KMS-11 (cell line): ENCODE measurements around the gene KDM4B.
"Not testable (repeated sequence)": the region's sequence is repeated elsewhere in the genome, so short reads cannot be mapped to it uniquely, and the experiment has no call there.

Experiments used
- H2AFZ ChIP-seq: fragments of 200-600 bp; sonication (generic); 2 replicates; pipeline ENCODE4 v1.6.1; 2016; ENCODE audit warnings: antibody characterized with exemption, mixed run types, low read depth
- H3K27ac ChIP-seq: fragments of 200-600 bp; sonication (generic); 2 replicates; pipeline ENCODE4 v1.6.1; 2016; ENCODE audit warnings: mild to moderate bottlenecking, mixed run types
- H3K27me3 ChIP-seq: fragments of 200-600 bp; sonication (generic); 2 replicates; pipeline ENCODE4 v1.6.1; 2017; ENCODE audit warnings: mild to moderate bottlenecking, low read depth, mixed run types, moderate library complexity; ENCODE audit not compliant: insufficient read depth
- H3K36me3 ChIP-seq: fragments of 200-600 bp; sonication (generic); 2 replicates; pipeline ENCODE4 v1.6.1; 2017; ENCODE audit warnings: mild to moderate bottlenecking, mixed run types; ENCODE audit not compliant: insufficient read depth
- H3K4me1 ChIP-seq: fragments of 200-600 bp; sonication (generic); 2 replicates; pipeline ENCODE4 v1.6.1; 2016; ENCODE audit warnings: mild to moderate bottlenecking, low read depth, mixed run types; ENCODE audit not compliant: poor library complexity, severe bottlenecking
- H3K4me2 ChIP-seq: fragments of 200-600 bp; sonication (generic); 2 replicates; pipeline ENCODE4 v1.7.0; 2016; ENCODE audit warnings: mild to moderate bottlenecking, mixed run types
- H3K4me3 ChIP-seq: fragments of 200-600 bp; sonication (generic); IDR thresholded peaks from 2 replicates; pipeline ENCODE4 v1.6.1; 2017; ENCODE audit warnings: low read depth, low read length, mixed read lengths; ENCODE audit not compliant: insufficient read depth
- H3K79me2 ChIP-seq: fragments of 200-600 bp; sonication (generic); 2 replicates; pipeline ENCODE4 v1.6.1; 2016; ENCODE audit warnings: low read depth, mixed run types; ENCODE audit not compliant: insufficient read depth
- H3K9ac ChIP-seq: fragments of 200-600 bp; sonication (generic); 2 replicates; pipeline ENCODE4 v1.6.1; 2016; ENCODE audit warnings: mild to moderate bottlenecking, mixed run types
- H4K20me1 ChIP-seq: fragments of 200-600 bp; sonication (generic); 2 replicates; pipeline ENCODE4 v1.6.1; 2016; ENCODE audit warnings: mild to moderate bottlenecking, mixed run types; ENCODE audit not compliant: insufficient read depth
- TF ChIP-seq, protein P1 (sequence below): fragments of 200-600 bp; sonication (generic); conservative IDR thresholded peaks from 2 replicates; pipeline ENCODE4 v1.6.1; 2017; ENCODE audit warnings: low read depth, mild to moderate bottlenecking, antibody characterized with exemption, low read length, moderate library complexity, mixed read lengths

The KDM4B gene

DNA sequence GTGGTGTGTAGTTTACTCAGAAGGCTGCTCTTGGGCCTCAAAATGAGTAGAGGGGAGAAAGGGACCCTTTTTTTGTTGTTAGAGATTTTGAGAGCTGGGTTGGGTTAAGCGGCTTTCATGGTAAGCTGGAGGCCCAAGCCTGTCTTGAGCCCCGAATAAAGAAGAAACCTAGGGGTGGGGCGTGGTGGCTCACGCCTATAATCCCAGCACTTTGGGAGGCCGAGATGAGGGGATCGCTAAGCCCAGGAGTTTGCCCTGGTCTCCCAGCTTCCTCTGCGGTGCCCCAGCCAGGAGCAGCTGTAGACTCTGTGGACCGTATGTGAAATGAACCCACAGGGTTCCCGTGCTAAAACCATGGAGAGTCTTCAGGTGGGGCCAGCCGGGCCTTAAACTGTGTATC, 56.1 kb downstream of the KDM4B start:
- Histone ChIP-seq H3K36me3 (no peaks in the 10 kb centered on the region), H2AFZ (no peak overlapping the region), H3K27me3 (no peaks in the 10 kb centered on the region), H3K4me2 (no peak overlapping the region), H3K79me2 (no peaks in the 10 kb centered on the region; the same call in 1 of the 2 replicates), H3K4me3 (no peak overlapping the region), H4K20me1 (no peaks in the 10 kb centered on the region), H3K9ac (no peak overlapping the region), H3K4me1 (no peaks in the 10 kb centered on the region), H3K27ac (no peak overlapping the region)
- TF ChIP-seq, protein P1, sequence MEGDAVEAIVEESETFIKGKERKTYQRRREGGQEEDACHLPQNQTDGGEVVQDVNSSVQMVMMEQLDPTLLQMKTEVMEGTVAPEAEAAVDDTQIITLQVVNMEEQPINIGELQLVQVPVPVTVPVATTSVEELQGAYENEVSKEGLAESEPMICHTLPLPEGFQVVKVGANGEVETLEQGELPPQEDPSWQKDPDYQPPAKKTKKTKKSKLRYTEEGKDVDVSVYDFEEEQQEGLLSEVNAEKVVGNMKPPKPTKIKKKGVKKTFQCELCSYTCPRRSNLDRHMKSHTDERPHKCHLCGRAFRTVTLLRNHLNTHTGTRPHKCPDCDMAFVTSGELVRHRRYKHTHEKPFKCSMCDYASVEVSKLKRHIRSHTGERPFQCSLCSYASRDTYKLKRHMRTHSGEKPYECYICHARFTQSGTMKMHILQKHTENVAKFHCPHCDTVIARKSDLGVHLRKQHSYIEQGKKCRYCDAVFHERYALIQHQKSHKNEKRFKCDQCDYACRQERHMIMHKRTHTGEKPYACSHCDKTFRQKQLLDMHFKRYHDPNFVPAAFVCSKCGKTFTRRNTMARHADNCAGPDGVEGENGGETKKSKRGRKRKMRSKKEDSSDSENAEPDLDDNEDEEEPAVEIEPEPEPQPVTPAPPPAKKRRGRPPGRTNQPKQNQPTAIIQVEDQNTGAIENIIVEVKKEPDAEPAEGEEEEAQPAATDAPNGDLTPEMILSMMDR = no peak

DNA sequence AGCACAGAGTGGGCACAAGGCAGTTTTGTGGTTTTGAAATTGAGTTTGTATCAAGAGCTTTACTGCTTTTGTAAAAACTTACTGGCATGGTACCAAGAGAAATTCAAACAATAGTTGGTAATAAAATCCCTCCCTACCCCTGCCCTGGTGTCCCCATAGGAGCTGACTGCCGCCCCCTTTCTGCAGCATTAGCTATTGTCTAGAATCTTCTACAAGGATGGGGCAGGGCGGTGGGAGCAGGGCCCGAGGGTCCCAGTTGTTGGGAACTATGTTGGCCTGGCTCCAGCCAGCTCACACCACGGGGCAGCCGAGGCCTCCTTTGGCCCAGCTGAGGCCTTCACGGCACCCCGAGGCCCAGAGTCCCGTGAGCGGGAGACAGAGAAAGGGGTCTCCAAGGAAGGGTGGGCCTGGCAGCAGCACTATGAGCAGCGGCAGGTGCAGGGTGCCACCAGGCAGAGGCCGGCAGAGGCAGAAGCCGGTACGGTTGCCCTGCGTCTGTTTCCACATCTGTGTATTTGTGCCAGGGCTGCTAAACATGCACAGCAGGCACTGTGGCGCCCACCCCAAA, 57.9 kb downstream of the KDM4B start:
- no peaks in the 10 kb centered on the region for H4K20me1 ChIP-seq
- no peak overlapping the region for H3K27ac ChIP-seq
- peaks cover 2% of the 10 kb centered on the region; the same call in 1 of the 2 replicates for H3K79me2 ChIP-seq

DNA sequence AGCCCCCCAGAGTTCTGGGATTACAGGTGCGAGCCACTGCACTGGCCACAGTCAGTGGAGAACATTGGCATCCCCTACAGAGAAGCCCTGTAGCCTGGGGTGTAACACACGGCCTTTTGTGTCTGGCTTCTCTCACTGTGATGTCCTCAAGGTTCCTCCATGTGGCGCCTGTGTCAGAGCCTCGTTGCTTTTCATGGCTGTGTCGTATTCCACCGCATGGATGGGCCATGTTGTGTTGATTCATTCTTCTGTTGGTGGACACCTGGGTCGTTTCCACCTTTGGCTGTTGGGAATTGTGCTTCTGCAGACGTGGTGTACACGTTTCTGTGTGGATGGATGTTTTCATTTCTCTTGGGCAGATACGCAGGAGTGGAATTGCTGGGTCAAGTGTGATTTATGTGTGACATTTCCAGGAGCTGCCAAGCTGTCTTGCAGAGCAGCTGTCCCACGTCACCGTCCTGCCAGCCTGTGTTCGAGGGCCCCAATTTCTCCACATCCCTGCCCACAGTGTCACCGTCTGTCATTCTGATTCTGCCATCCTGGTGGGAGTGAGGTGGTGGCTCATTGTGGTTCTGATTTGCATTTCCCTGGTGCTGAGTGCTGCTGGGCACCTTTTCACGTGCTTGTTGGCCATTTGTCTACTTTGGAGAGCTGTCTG, 59.4 kb downstream of the KDM4B start:
- H4K20me1 ChIP-seq = no peaks in the 10 kb centered on the region
- H3K9ac ChIP-seq = no peak overlapping the region
- no peaks in the 10 kb centered on the region for H3K4me1 ChIP-seq
- H3K27ac ChIP-seq = no peak overlapping the region
- no peak overlapping the region for H3K4me3 ChIP-seq
- H3K79me2 ChIP-seq = peaks cover 6% of the 10 kb centered on the region; the same call in 1 of the 2 replicates
- TF ChIP-seq, protein P1 = no peak
- H3K27me3 ChIP-seq = no peaks in the 10 kb centered on the region
- H3K36me3 ChIP-seq = no peaks in the 10 kb centered on the region
- H2AFZ ChIP-seq = no peak overlapping the region
- H3K4me2 ChIP-seq = no peak overlapping the region

More for the DNA sequence above, 57.9 kb downstream of the KDM4B start:
- H3K4me1 ChIP-seq = no peaks in the 10 kb centered on the region
- no peak overlapping the region for H3K4me3 ChIP-seq
- TF ChIP-seq, protein P1 = no peak
- H3K4me2 ChIP-seq = no peak overlapping the region
- H3K27me3 ChIP-seq = no peaks in the 10 kb centered on the region
- no peaks in the 10 kb centered on the region for H3K36me3 ChIP-seq
- no peak overlapping the region for H2AFZ ChIP-seq
- H3K9ac ChIP-seq = no peak overlapping the region

DNA sequence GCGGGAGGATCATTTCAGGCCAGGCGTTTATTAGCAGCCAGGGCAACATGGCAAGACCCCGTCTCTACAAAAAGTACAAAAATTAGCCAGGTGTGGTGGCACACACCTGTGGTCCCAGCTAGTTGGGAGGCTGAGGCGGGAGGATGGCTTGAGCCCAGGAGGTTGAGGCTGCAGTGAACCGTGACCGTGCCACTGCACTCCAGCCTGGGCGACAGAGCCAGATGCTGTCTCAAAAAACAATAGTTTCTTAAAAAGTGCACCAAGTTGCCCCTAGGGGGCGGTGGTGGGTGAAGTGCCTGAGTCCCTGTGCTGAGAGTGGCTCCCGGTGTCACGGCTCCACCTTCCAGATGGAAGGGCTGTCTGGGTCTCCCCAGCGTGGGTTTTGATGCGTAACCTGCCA, 60.7 kb downstream of the KDM4B start:
- not testable (repeated sequence) for H4K20me1 ChIP-seq, H3K27ac ChIP-seq, H3K36me3 ChIP-seq, H3K4me3 ChIP-seq, H3K79me2 ChIP-seq, H3K4me1 ChIP-seq, H3K9ac ChIP-seq, H3K27me3 ChIP-seq, H2AFZ ChIP-seq, H3K4me2 ChIP-seq
- TF ChIP-seq, protein P1 = peak; percentile 65
